ENCODE data around the gene RCAN1. TPM values are rescaled to one million over a fixed set of nuclear protein-coding genes. Genes with fewer than 3 reads are reported as not detected.

The RCAN1 gene
- total RNA-seq, 1 donor from 2014 or later = 17.6 TPM

GRCh38 chr21:34524646-34525601 lies 90.0 kb downstream of the RCAN1 start:
- H3K27ac Mint-ChIP-seq = peak overlapping the region; percentile 72

GRCh38 chr21:34523019-34523555 lies 91.8 kb downstream of the RCAN1 start:
- H3K27ac Mint-ChIP-seq = no peak overlapping the region
- intact Hi-C loops (cut with micrococcal nuclease) = no loop called here
- H3K9me3 Mint-ChIP-seq = no peaks in the 10 kb centered on the region
- H3K4me1 Mint-ChIP-seq = peaks cover 32% of the 10 kb centered on the region
- H3K27me3 Mint-ChIP-seq = no peaks in the 10 kb centered on the region
- H3K4me3 Mint-ChIP-seq = no peak overlapping the region
- peaks cover 4% of the 10 kb centered on the region for H3K36me3 Mint-ChIP-seq (ENCODE audit: low read depth)
- DNase-seq = no peak

More at GRCh38 chr21:34524646-34525601, 90.0 kb downstream of the RCAN1 start:
- intact Hi-C loops (cut with micrococcal nuclease) = loop anchor here (5.0 kb wide), 1 partner anchor 117 kb away; no protein-coding TSS in a partner anchor
- no peak for DNase-seq
- H3K4me1 Mint-ChIP-seq = peaks cover 30% of the 10 kb centered on the region
- peak overlapping the region; percentile 49 for H3K4me3 Mint-ChIP-seq
- H3K36me3 Mint-ChIP-seq (ENCODE audit: low read depth) = peaks cover 4% of the 10 kb centered on the region
- H3K27me3 Mint-ChIP-seq = no peaks in the 10 kb centered on the region
- H3K9me3 Mint-ChIP-seq = no peaks in the 10 kb centered on the region

- Mint-ChIP-seq H3K4me1 (peaks cover 37% of the 10 kb centered on the region), H3K9me3 (no peaks in the 10 kb centered on the region), H3K27me3 (no peaks in the 10 kb centered on the region), H3K27ac (peak overlapping the region; percentile 4), H3K36me3 (ENCODE audit: low read depth) (peaks cover 7% of the 10 kb centered on the region), H3K4me3 (no peak overlapping the region)
- intact Hi-C loops (cut with micrococcal nuclease) = no loop called here
- no peak for DNase-seq
These were observed 92.6 kb downstream of the RCAN1 start for GRCh38 chr21:34522284-34522683.

GRCh38 chr21:34521561-34521960 lies 93.4 kb downstream of the RCAN1 start:
- Mint-ChIP-seq H3K4me3 (no peak overlapping the region), H3K36me3 (ENCODE audit: low read depth) (peaks cover 7% of the 10 kb centered on the region), H3K4me1 (peaks cover 38% of the 10 kb centered on the region), H3K9me3 (no peaks in the 10 kb centered on the region), H3K27ac (no peak overlapping the region), H3K27me3 (no peaks in the 10 kb centered on the region)
- intact Hi-C loops (cut with micrococcal nuclease) = no loop called here
- DNase-seq = no peak

- intact Hi-C loops (cut with micrococcal nuclease) = no loop called here
- DNase-seq = no peak
- Mint-ChIP-seq H3K36me3 (ENCODE audit: low read depth) (peaks cover 7% of the 10 kb centered on the region), H3K4me3 (no peak overlapping the region), H3K27ac (no peak overlapping the region), H3K27me3 (no peaks in the 10 kb centered on the region), H3K9me3 (no peaks in the 10 kb centered on the region), H3K4me1 (peaks cover 34% of the 10 kb centered on the region)
These were observed 94.0 kb downstream of the RCAN1 start for GRCh38 chr21:34520764-34521508.

GRCh38 chr21:34520281-34520680 lies 94.6 kb downstream of the RCAN1 start:
- Mint-ChIP-seq H3K27ac (no peak overlapping the region), H3K4me1 (peaks cover 33% of the 10 kb centered on the region), H3K9me3 (no peaks in the 10 kb centered on the region), H3K4me3 (no peak overlapping the region), H3K36me3 (ENCODE audit: low read depth) (peaks cover 7% of the 10 kb centered on the region), H3K27me3 (no peaks in the 10 kb centered on the region)
- intact Hi-C loops (cut with micrococcal nuclease) = no loop called here
- DNase-seq = no peak

- DNase-seq = no peak
- peaks cover 27% of the 10 kb centered on the region for H3K4me1 Mint-ChIP-seq
- no peaks in the 10 kb centered on the region for H3K27me3 Mint-ChIP-seq
- H3K9me3 Mint-ChIP-seq = no peaks in the 10 kb centered on the region
- H3K4me3 Mint-ChIP-seq = no peak overlapping the region
- H3K27ac Mint-ChIP-seq = no peak overlapping the region
- intact Hi-C loops (cut with micrococcal nuclease) = no loop called here
- H3K36me3 Mint-ChIP-seq (ENCODE audit: low read depth) = peaks cover 6% of the 10 kb centered on the region
These were observed 95.2 kb downstream of the RCAN1 start for GRCh38 chr21:34519694-34520093.

- no peak overlapping the region for H3K27ac Mint-ChIP-seq
- no peak for DNase-seq
- H3K36me3 Mint-ChIP-seq (ENCODE audit: low read depth) = peaks cover 6% of the 10 kb centered on the region
- H3K27me3 Mint-ChIP-seq = no peaks in the 10 kb centered on the region
- H3K9me3 Mint-ChIP-seq = no peaks in the 10 kb centered on the region
- no peak overlapping the region for H3K4me3 Mint-ChIP-seq
- intact Hi-C loops (cut with micrococcal nuclease) = no loop called here
- H3K4me1 Mint-ChIP-seq = peaks cover 24% of the 10 kb centered on the region
These were observed 95.9 kb downstream of the RCAN1 start for GRCh38 chr21:34519016-34519415.

GRCh38 chr21:34518301-34518700 lies 96.6 kb downstream of the RCAN1 start:
- Mint-ChIP-seq H3K9me3 (no peaks in the 10 kb centered on the region), H3K36me3 (ENCODE audit: low read depth) (peaks cover 6% of the 10 kb centered on the region), H3K4me3 (no peak overlapping the region), H3K4me1 (peaks cover 24% of the 10 kb centered on the region), H3K27ac (no peak overlapping the region), H3K27me3 (no peaks in the 10 kb centered on the region)
- intact Hi-C loops (cut with micrococcal nuclease) = no loop called here
- no peak for DNase-seq

GRCh38 chr21:34517491-34518245 lies 97.2 kb downstream of the RCAN1 start:
- intact Hi-C loops (cut with micrococcal nuclease) = loop anchor here (1.0 to 2.0 kb wide), 2 partner anchors 9 to 65 kb away; no protein-coding TSS in a partner anchor
- peak overlapping the region; percentile 30 for H3K27ac Mint-ChIP-seq
- peak overlapping the region; percentile 7 for H3K4me3 Mint-ChIP-seq

GRCh38 chr21:34517039-34517438 lies 97.9 kb downstream of the RCAN1 start:
- intact Hi-C loops (cut with micrococcal nuclease) = loop anchor here (1.0 to 2.0 kb wide), 2 partner anchors 9 to 66 kb away; no protein-coding TSS in a partner anchor
- no peaks in the 10 kb centered on the region for H3K9me3 Mint-ChIP-seq
- peaks cover 4% of the 10 kb centered on the region for H3K36me3 Mint-ChIP-seq (ENCODE audit: low read depth)
- peaks cover 18% of the 10 kb centered on the region for H3K4me1 Mint-ChIP-seq
- peak overlapping the region; percentile 30 for H3K27ac Mint-ChIP-seq
- H3K4me3 Mint-ChIP-seq = peak overlapping the region; percentile 7
- DNase-seq = no peak
- no peaks in the 10 kb centered on the region for H3K27me3 Mint-ChIP-seq

More at GRCh38 chr21:34517491-34518245, 97.2 kb downstream of the RCAN1 start:
- peaks cover 6% of the 10 kb centered on the region for H3K36me3 Mint-ChIP-seq (ENCODE audit: low read depth)
- no peaks in the 10 kb centered on the region for H3K27me3 Mint-ChIP-seq
- peak; percentile 72 for DNase-seq
- H3K4me1 Mint-ChIP-seq = peaks cover 22% of the 10 kb centered on the region
- no peaks in the 10 kb centered on the region for H3K9me3 Mint-ChIP-seq

- Mint-ChIP-seq H3K27ac (no peak overlapping the region), H3K27me3 (no peaks in the 10 kb centered on the region), H3K4me1 (peaks cover 17% of the 10 kb centered on the region), H3K36me3 (ENCODE audit: low read depth) (peaks cover 4% of the 10 kb centered on the region), H3K4me3 (no peak overlapping the region), H3K9me3 (no peaks in the 10 kb centered on the region)
- intact Hi-C loops (cut with micrococcal nuclease) = no loop called here
- DNase-seq = no peak
These were observed 100.3 kb downstream of the RCAN1 start for GRCh38 chr21:34514576-34515115.

GRCh38 chr21:34513129-34513675 lies 101.7 kb downstream of the RCAN1 start:
- intact Hi-C loops (cut with micrococcal nuclease) = no loop called here
- Mint-ChIP-seq H3K4me1 (peaks cover 17% of the 10 kb centered on the region), H3K36me3 (ENCODE audit: low read depth) (peaks cover 4% of the 10 kb centered on the region), H3K27me3 (no peaks in the 10 kb centered on the region), H3K4me3 (no peak overlapping the region), H3K9me3 (no peaks in the 10 kb centered on the region), H3K27ac (no peak overlapping the region)
- DNase-seq = no peak

All from activated CD4-positive, alpha-beta T cell treated with anti-CD3 and anti-CD28 coated beads, Interleukin-2, amount 10 ng/mL, durations not matched to agents 24 days and 14 days (primary cell).